ENCODE results near the gene GIMAP7. TPM values are rescaled to one million over a fixed set of nuclear protein-coding genes. Genes with fewer than 3 reads are reported as not detected.

Gene GIMAP7
- total RNA-seq, 6 experiments from 2014 or later = not detected

- Mint-ChIP-seq H3K27ac (no peak overlapping the region), H3K27me3 (ENCODE audit: insufficient read depth) (no peaks in the 10 kb centered on the region; the same call in 1 of the 2 replicates), H3K9me3 (peaks cover 43% of the 10 kb centered on the region), H3K4me3 (no peak overlapping the region), H3K4me1 (ENCODE audit: low read depth) (no peaks in the 10 kb centered on the region), H3K36me3 (ENCODE audit: low read depth) (no peaks in the 10 kb centered on the region)
- TF ChIP-seq, protein P1, sequence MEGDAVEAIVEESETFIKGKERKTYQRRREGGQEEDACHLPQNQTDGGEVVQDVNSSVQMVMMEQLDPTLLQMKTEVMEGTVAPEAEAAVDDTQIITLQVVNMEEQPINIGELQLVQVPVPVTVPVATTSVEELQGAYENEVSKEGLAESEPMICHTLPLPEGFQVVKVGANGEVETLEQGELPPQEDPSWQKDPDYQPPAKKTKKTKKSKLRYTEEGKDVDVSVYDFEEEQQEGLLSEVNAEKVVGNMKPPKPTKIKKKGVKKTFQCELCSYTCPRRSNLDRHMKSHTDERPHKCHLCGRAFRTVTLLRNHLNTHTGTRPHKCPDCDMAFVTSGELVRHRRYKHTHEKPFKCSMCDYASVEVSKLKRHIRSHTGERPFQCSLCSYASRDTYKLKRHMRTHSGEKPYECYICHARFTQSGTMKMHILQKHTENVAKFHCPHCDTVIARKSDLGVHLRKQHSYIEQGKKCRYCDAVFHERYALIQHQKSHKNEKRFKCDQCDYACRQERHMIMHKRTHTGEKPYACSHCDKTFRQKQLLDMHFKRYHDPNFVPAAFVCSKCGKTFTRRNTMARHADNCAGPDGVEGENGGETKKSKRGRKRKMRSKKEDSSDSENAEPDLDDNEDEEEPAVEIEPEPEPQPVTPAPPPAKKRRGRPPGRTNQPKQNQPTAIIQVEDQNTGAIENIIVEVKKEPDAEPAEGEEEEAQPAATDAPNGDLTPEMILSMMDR (IDR thresholded peaks at IDR 0.05) = no peak
- no peak for DNase-seq
Observed at GRCh38 chr7:150566123-150566522, 51.5 kb downstream of the GIMAP7 start.

DNA sequence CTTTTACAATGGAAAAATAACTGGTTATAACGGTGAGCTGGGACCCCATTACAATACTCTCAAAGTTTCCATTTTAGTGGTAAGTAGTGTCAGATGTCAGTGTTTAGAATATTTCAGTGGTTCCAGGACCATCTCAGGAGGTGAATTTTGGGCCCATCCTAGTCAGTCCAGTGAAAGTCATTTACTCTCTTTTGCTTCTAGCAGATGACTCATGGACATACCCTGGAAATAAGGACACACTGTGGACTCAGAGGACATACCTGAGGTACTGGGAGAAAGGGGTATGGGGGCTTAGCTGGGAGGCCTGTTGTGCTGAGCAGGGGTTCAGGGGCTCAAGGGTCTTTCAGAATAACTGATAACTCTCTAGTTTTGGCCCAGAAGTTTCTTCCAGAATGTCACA lies 51.9 kb downstream of the GIMAP7 start:
- no peak overlapping the region for H3K27ac Mint-ChIP-seq
- H3K4me3 Mint-ChIP-seq = no peak overlapping the region
- TF ChIP-seq, protein P1 (IDR thresholded peaks at IDR 0.05) = no peak
- DNase-seq = no peak
- H3K4me1 Mint-ChIP-seq (ENCODE audit: low read depth) = no peaks in the 10 kb centered on the region
- H3K9me3 Mint-ChIP-seq = peaks cover 40% of the 10 kb centered on the region
- H3K36me3 Mint-ChIP-seq (ENCODE audit: low read depth) = no peaks in the 10 kb centered on the region
- H3K27me3 Mint-ChIP-seq (ENCODE audit: insufficient read depth) = no peaks in the 10 kb centered on the region; the same call in 1 of the 2 replicates

DNA sequence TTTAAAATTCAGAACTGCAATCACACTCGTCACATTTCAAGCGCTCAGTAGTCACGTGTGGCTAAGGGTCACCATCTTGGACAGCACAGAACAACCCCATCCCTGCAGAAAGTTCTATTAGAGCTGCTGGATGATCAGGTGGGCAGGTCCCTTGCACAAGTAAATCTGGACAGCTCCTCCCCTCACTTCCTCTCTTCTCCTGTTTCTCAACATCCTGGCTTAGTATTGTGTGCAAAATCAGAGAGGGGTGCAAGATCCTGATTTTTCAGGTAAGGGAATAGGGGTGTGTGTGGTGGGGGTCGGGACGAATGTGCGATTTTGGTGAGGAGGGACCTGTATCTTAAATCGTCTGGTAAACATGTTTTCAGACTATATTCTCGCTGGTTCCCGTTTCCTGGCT lies 52.5 kb downstream of the GIMAP7 start, which contains the start of gene GIMAP4:
TSS of gene GIMAP4 (plus strand) at position 222 of the 400 bp plus-strand sequence. CDS start 2,512 bp downstream, outside the sequence.
- no peak within 1 kb of the TSS for H3K27ac Mint-ChIP-seq
- H3K36me3 Mint-ChIP-seq (ENCODE audit: low read depth) = no peaks in the 10 kb centered on the region
- H3K4me3 Mint-ChIP-seq = no peak within 1 kb of the TSS
- TF ChIP-seq, protein P1 (IDR thresholded peaks at IDR 0.05) = no peak
- no peak for DNase-seq
- no peaks in the 10 kb centered on the region for H3K4me1 Mint-ChIP-seq (ENCODE audit: low read depth)
- H3K27me3 Mint-ChIP-seq (ENCODE audit: insufficient read depth) = no peaks in the 10 kb centered on the region; the same call in 1 of the 2 replicates
- H3K9me3 Mint-ChIP-seq = peaks cover 40% of the 10 kb centered on the region

DNA sequence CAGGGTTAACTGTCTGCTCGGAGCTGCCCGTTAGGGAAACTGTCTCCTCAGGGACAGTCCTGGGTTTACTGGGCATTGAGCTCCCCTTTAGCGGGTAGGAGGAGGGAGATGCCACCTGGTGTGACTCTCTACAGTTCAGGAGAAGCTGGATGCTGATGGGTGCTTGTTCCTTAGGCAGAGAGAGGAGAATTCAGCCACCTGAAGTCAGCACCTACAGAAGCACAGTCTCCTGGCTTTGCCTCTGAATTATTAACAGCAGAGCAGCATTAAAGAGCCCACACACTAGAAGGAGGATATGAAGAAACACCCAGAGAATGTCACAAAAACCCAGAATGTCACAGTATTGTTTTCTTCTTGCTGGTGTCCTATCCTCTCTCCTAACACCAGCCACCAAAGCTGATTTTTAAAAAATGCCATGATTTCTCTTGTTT lies 53.2 kb downstream of the GIMAP7 start:
- no peak overlapping the region for H3K4me3 Mint-ChIP-seq
- no peaks in the 10 kb centered on the region; the same call in 1 of the 2 replicates for H3K27me3 Mint-ChIP-seq (ENCODE audit: insufficient read depth)
- no peaks in the 10 kb centered on the region for H3K4me1 Mint-ChIP-seq (ENCODE audit: low read depth)
- no peaks in the 10 kb centered on the region for H3K36me3 Mint-ChIP-seq (ENCODE audit: low read depth)
- TF ChIP-seq, protein P1 (IDR thresholded peaks at IDR 0.05) = no peak
- H3K27ac Mint-ChIP-seq = no peak overlapping the region
- no peak for DNase-seq
- H3K9me3 Mint-ChIP-seq = peaks cover 42% of the 10 kb centered on the region

DNA sequence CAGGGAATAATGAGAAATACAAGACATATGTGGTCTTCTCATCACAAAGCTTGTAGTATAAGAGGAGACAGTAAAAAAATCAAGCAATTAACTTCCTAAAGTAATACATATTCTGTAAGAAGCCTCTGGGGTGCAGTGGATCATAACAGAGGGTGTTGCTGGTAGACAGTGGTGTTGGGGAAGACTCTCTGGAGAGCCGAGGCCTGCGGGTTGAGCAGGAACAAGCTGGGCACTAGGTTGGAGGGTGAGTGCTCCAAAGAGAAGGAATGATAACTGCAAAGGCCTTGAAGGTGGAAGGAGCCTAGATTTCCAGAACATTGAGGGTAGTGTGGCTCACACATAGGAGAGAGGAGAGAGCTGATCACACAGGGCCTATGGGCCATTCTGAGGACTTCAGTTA lies 54.0 kb downstream of the GIMAP7 start:
- no peaks in the 10 kb centered on the region; the same call in 1 of the 2 replicates for H3K27me3 Mint-ChIP-seq (ENCODE audit: insufficient read depth)
- DNase-seq = no peak
- H3K4me1 Mint-ChIP-seq (ENCODE audit: low read depth) = no peaks in the 10 kb centered on the region
- TF ChIP-seq, protein P1 (IDR thresholded peaks at IDR 0.05) = no peak
- H3K27ac Mint-ChIP-seq = no peak overlapping the region
- no peaks in the 10 kb centered on the region for H3K36me3 Mint-ChIP-seq (ENCODE audit: low read depth)
- peaks cover 38% of the 10 kb centered on the region for H3K9me3 Mint-ChIP-seq
- no peak overlapping the region for H3K4me3 Mint-ChIP-seq

All from HFFc6 (cell line).